GM18868 (cell line): ENCODE measurements around the gene NEO1.

Experiments used
- ATAC-seq: cut with Tn5 transposase; IDR thresholded peaks from one replicate; pipeline ENCODE4 v1.9.1; 2021; ENCODE audit warnings: mild to moderate bottlenecking, moderate library complexity; ENCODE audit not compliant: unreplicated experiment

The NEO1 gene

GRCh38 chr15:73324496-73325170 lies 272.4 kb downstream of the NEO1 start:
- no peak for ATAC-seq

- no peak for ATAC-seq
Observed at GRCh38 chr15:73325191-73325861, 273.1 kb downstream of the NEO1 start.

GRCh38 chr15:73326157-73326556 lies 273.9 kb downstream of the NEO1 start:
- no peak for ATAC-seq

- no peak for ATAC-seq
Observed at GRCh38 chr15:73328149-73328820, 276.0 kb downstream of the NEO1 start.

- ATAC-seq, result no peak
Observed at GRCh38 chr15:73328981-73329380, 276.7 kb downstream of the NEO1 start.

- ATAC-seq, result no peak
Observed at GRCh38 chr15:73329501-73330200, 277.4 kb downstream of the NEO1 start.

- no peak for ATAC-seq
Observed at GRCh38 chr15:73330206-73331051, 278.2 kb downstream of the NEO1 start.

GRCh38 chr15:73331501-73331900 lies 279.2 kb downstream of the NEO1 start:
- ATAC-seq, result no peak

GRCh38 chr15:73331991-73332925 lies 280.0 kb downstream of the NEO1 start:
- ATAC-seq, result no peak

- no peak for ATAC-seq
Observed at GRCh38 chr15:73333001-73333400, 280.7 kb downstream of the NEO1 start.

- no peak for ATAC-seq
Observed at GRCh38 chr15:73334086-73334485, 281.8 kb downstream of the NEO1 start.

- no peak for ATAC-seq
Observed at GRCh38 chr15:73335026-73335425, 282.8 kb downstream of the NEO1 start.

- ATAC-seq, result no peak
Observed at GRCh38 chr15:73335471-73335870, 283.2 kb downstream of the NEO1 start.

- no peak for ATAC-seq
Observed at GRCh38 chr15:73336756-73337155, 284.5 kb downstream of the NEO1 start.

GRCh38 chr15:73337187-73337586 lies 284.9 kb downstream of the NEO1 start:
- no peak for ATAC-seq

- ATAC-seq, result no peak
Observed at GRCh38 chr15:73338058-73338457, 285.8 kb downstream of the NEO1 start.

GRCh38 chr15:73338606-73339374 lies 286.5 kb downstream of the NEO1 start:
- ATAC-seq, result no peak

- ATAC-seq, result no peak
Observed at GRCh38 chr15:73340502-73341192, 288.4 kb downstream of the NEO1 start.
